GM18951 (cell line): ENCODE measurements around the gene GTF2F2.

Experiments
- POLR2A ChIP-seq: IDR thresholded peaks from 4 replicates; pipeline ENCODE4 v1.6.1; 2011; ENCODE audit warnings: mild to moderate bottlenecking; ENCODE audit not compliant: insufficient read length, insufficient read depth; ENCODE audit errors: extremely low read depth
- in situ Hi-C: fragments of 300-500 bp; cut with MboI; formaldehyde crosslinking; loops from one replicate; pipeline ENCODE4 v1.12.0; 2022; ENCODE audit warnings: low sequenced_read_pairs, mixed read lengths, inconsistent platforms; ENCODE audit not compliant: unreplicated experiment

GTF2F2 gene

GRCh38 chr13:45327253-45327955 lies 207.1 kb downstream of the GTF2F2 start:
- peak; percentile 19 for TF ChIP-seq POLR2A
- in situ Hi-C loops = no loop called here

- in situ Hi-C loops = no loop called here
- TF ChIP-seq POLR2A = no peak
Measured at GRCh38 chr13:45328661-45329111, 208.4 kb downstream of the GTF2F2 start.

- peak; percentile 8 for TF ChIP-seq POLR2A
- in situ Hi-C loops = no loop called here
Measured at GRCh38 chr13:45331123-45331619, 210.9 kb downstream of the GTF2F2 start.

GRCh38 chr13:45331692-45332035 lies 211.4 kb downstream of the GTF2F2 start:
- TF ChIP-seq POLR2A = peak; percentile 3
- in situ Hi-C loops = no loop called here

- TF ChIP-seq POLR2A = no peak
- in situ Hi-C loops = no loop called here
Measured at GRCh38 chr13:45332036-45332830, 211.9 kb downstream of the GTF2F2 start.

GRCh38 chr13:45332831-45333219 lies 212.5 kb downstream of the GTF2F2 start:
- no peak for TF ChIP-seq POLR2A
- in situ Hi-C loops = no loop called here

- no peak for TF ChIP-seq POLR2A
- in situ Hi-C loops = no loop called here
Measured at GRCh38 chr13:45333251-45333976, 213.1 kb downstream of the GTF2F2 start.
